Right atrium auricular region (tissue), 2 donors: ENCODE measurements around the gene ACAD9. TPM values are rescaled to one million over a fixed set of nuclear protein-coding genes. Genes with fewer than 3 reads are reported as not detected.

Experiments used
- DNase-seq: peaks from one replicate; pipeline ENCODE4 v3.0.0-alpha.2; 2019; ENCODE audit warnings: low spot score
- H3K27ac ChIP-seq, 2 donors: fragments of 200-600 bp; sonication (generic); 1 replicate in 1 of 2; 2 replicates in 1 of 2; pipeline ENCODE4 v1.5.1; 2016 to 2019
- H3K27me3 ChIP-seq, 2 donors: fragments of 200-600 bp; sonication (generic); one replicate each; pipeline versions ENCODE4 v1.5.1 to v1.6.0; 2017 to 2019
- H3K36me3 ChIP-seq: fragments of 200-600 bp; sonication (generic); one replicate; pipeline ENCODE4 v1.5.1; 2016
- H3K4me1 ChIP-seq, 2 donors: fragments of 200-600 bp; sonication (generic); one replicate each; pipeline versions ENCODE4 v1.5.1 to v1.6.0; 2017 to 2019
- H3K4me3 ChIP-seq, 2 donors: fragments of 200-600 bp; sonication (generic); 1 replicate in 1 of 2; 2 replicates in 1 of 2; pipeline ENCODE4 v1.5.1; 2017 to 2019; ENCODE audit warnings: mild to moderate bottlenecking in 1 of 2, moderate library complexity in 1 of 2
- H3K9me3 ChIP-seq, 2 donors: fragments of 200-600 bp; sonication (generic); one replicate each; pipeline ENCODE4 v1.5.1; 2019
- CTCF ChIP-seq, 2 donors: fragments of 200-600 bp; sonication (generic); IDR thresholded peaks; one replicate each; pipeline ENCODE4 v1.5.1; 2019; ENCODE audit warnings: antibody characterized with exemption in 2 of 2
- total RNA-seq, 2 donors: library from RNA; depleted of rRNA; stranded (reverse); fragments of >200 nt; gene quantifications; one replicate each; pipeline ENCODE4 v1.1.0, GENCODE V29; 2016

ACAD9 gene
- total RNA-seq, 2 donors from 2014 or later, result 27.6 to 34.3 TPM

- DNase-seq, result no peak
- no peaks in the 10 kb centered on the region for H3K27me3 ChIP-seq
- peaks cover 0 to 18% of the 10 kb centered on the region in 2 donors for H3K4me1 ChIP-seq
- H3K27ac ChIP-seq, result no peak overlapping the region
- H3K4me3 ChIP-seq, result no peak overlapping the region
- no peak for TF ChIP-seq CTCF (IDR thresholded peaks at IDR 0.05)
- H3K9me3 ChIP-seq, result no peaks in the 10 kb centered on the region
- no peaks in the 10 kb centered on the region for H3K36me3 ChIP-seq
Measured at GRCh38 chr3:128867200-128868125, 12.0 kb upstream of the ACAD9 start.

GRCh38 chr3:128870347-128870746 is 9.1 kb upstream of the ACAD9 start:
- Histone ChIP-seq H3K36me3 (no peaks in the 10 kb centered on the region), H3K4me3 (no peak overlapping the region), H3K4me1 (peaks cover 0 to 8% of the 10 kb centered on the region in 2 donors), H3K27me3 (no peaks in the 10 kb centered on the region), H3K9me3 (no peaks in the 10 kb centered on the region), H3K27ac (no peak overlapping the region)
- DNase-seq, result no peak
- TF ChIP-seq CTCF (IDR thresholded peaks at IDR 0.05), result no peak

- TF ChIP-seq CTCF (IDR thresholded peaks at IDR 0.05), result no peak
- no peaks in the 10 kb centered on the region for H3K9me3 ChIP-seq
- no peak for DNase-seq
- H3K27me3 ChIP-seq, result no peaks in the 10 kb centered on the region
- H3K4me3 ChIP-seq, result no peak overlapping the region
- no peak overlapping the region for H3K27ac ChIP-seq
- H3K36me3 ChIP-seq, result no peaks in the 10 kb centered on the region
- H3K4me1 ChIP-seq, result peaks cover 0 to 7% of the 10 kb centered on the region in 2 donors
Measured at GRCh38 chr3:128872282-128872681, 7.1 kb upstream of the ACAD9 start.

GRCh38 chr3:128872744-128873143 is 6.7 kb upstream of the ACAD9 start:
- Histone ChIP-seq H3K4me1 (peaks cover 0 to 10% of the 10 kb centered on the region in 2 donors), H3K4me3 (no peak overlapping the region), H3K36me3 (no peaks in the 10 kb centered on the region), H3K27me3 (no peaks in the 10 kb centered on the region), H3K27ac (no peak overlapping the region), H3K9me3 (no peaks in the 10 kb centered on the region)
- no peak for DNase-seq
- TF ChIP-seq CTCF (IDR thresholded peaks at IDR 0.05), result no peak

GRCh38 chr3:128873244-128874022 is 6.0 kb upstream of the ACAD9 start:
- Histone ChIP-seq H3K4me1 (peaks cover 0 to 17% of the 10 kb centered on the region in 2 donors), H3K4me3 (no peak overlapping the region), H3K36me3 (no peaks in the 10 kb centered on the region), H3K9me3 (no peaks in the 10 kb centered on the region), H3K27me3 (no peaks in the 10 kb centered on the region), H3K27ac (peak overlapping the region in 1 of 2 donors; percentile 59)
- no peak for DNase-seq
- TF ChIP-seq CTCF (IDR thresholded peaks at IDR 0.05), result no peak
